ENCODE data around the gene SBF2. TPM values are rescaled to one million over a fixed set of nuclear protein-coding genes. Genes with fewer than 3 reads are reported as not detected.

Gene SBF2
- total RNA-seq, 1 experiment from 2014 or later: 31.3 TPM

- Histone ChIP-seq H3K27me3 (ENCODE audit: low read length) (no peaks in the 10 kb centered on the region), H3K27ac (ENCODE audit: low read length) (no peak overlapping the region), H3K4me2 (ENCODE audit: low read length) (no peak overlapping the region), H2AFZ (ENCODE audit: low read length) (no peak overlapping the region), H3K9me3 (ENCODE audit: low read length) (no peaks in the 10 kb centered on the region), H4K20me1 (ENCODE audit: low read length) (no peaks in the 10 kb centered on the region), H3K4me3 (ENCODE audit: low read length) (no peak overlapping the region), H3F3A (ENCODE audit: low read length, unreplicated experiment) (no peaks in the 10 kb centered on the region), H3K9me2 (replicated peaks; ENCODE audit: low read length) (no peaks in the 10 kb centered on the region), H3K36me3 (ENCODE audit: low read depth, low read length) (no peaks in the 10 kb centered on the region), H3K79me2 (ENCODE audit: low read length) (no peaks in the 10 kb centered on the region), H3K4me1 (ENCODE audit: insufficient read depth, low read length) (no peaks in the 10 kb centered on the region), H3K9ac (ENCODE audit: low read length) (no peak overlapping the region)
- ChIA-PET POLR2A (ENCODE audit: unreplicated experiment) (no interaction called here), CTCF (no interaction called here)
- no TSS peak for BruUV-seq (replicated peaks)
- DNase-seq (no peak), ATAC-seq (no peak)
- TF ChIP-seq CTCF (conservative IDR thresholded peaks at IDR 0.05; ENCODE audit: low read depth, low read length) (no peak), EZH2 (IDR thresholded peaks at IDR 0.05; ENCODE audit: low read length, unreplicated experiment) (no peak), EZH2phosphoT487 (IDR thresholded peaks at IDR 0.05; ENCODE audit: borderline replicate concordance, low read length) (no peak)
- intact Hi-C loops (cut with micrococcal nuclease): no loop called here
Observed at GRCh38 chr11:10109806-10110205, 184.2 kb downstream of the SBF2 start.

- Histone ChIP-seq H3K79me2 (ENCODE audit: low read length) (no peaks in the 10 kb centered on the region), H3K9ac (ENCODE audit: low read length) (no peak overlapping the region), H3K4me2 (ENCODE audit: low read length) (no peak overlapping the region), H2AFZ (ENCODE audit: low read length) (no peak overlapping the region), H3K36me3 (ENCODE audit: low read depth, low read length) (no peaks in the 10 kb centered on the region), H3F3A (ENCODE audit: low read length, unreplicated experiment) (no peaks in the 10 kb centered on the region), H3K9me2 (replicated peaks; ENCODE audit: low read length) (no peaks in the 10 kb centered on the region), H3K4me3 (ENCODE audit: low read length) (no peak overlapping the region), H3K9me3 (ENCODE audit: low read length) (no peaks in the 10 kb centered on the region), H3K27ac (ENCODE audit: low read length) (no peak overlapping the region), H4K20me1 (ENCODE audit: low read length) (no peaks in the 10 kb centered on the region), H3K27me3 (ENCODE audit: low read length) (no peaks in the 10 kb centered on the region), H3K4me1 (ENCODE audit: insufficient read depth, low read length) (no peaks in the 10 kb centered on the region)
- no peak for ATAC-seq
- DNase-seq: no peak
- ChIA-PET CTCF (no interaction called here), POLR2A (ENCODE audit: unreplicated experiment) (interaction anchor here (0.6 kb wide), 1 partner anchor 227 kb away, joined by 3 read pairs; no protein-coding TSS in a partner anchor)
- TF ChIP-seq CTCF (conservative IDR thresholded peaks at IDR 0.05; ENCODE audit: low read depth, low read length): no peak
- no peak for TF ChIP-seq EZH2 (IDR thresholded peaks at IDR 0.05; ENCODE audit: low read length, unreplicated experiment)
- no peak for TF ChIP-seq EZH2phosphoT487 (IDR thresholded peaks at IDR 0.05; ENCODE audit: borderline replicate concordance, low read length)
- BruUV-seq (replicated peaks): no TSS peak
- intact Hi-C loops (cut with micrococcal nuclease): no loop called here
Observed at GRCh38 chr11:10108915-10109680, 184.9 kb downstream of the SBF2 start.

GRCh38 chr11:10107497-10107896, 186.5 kb downstream of the SBF2 start:
- no peak overlapping the region for H2AFZ ChIP-seq (ENCODE audit: low read length)
- CTCF ChIA-PET: no interaction called here

More at GRCh38 chr11:10107497-10107896, 186.5 kb downstream of the SBF2 start:
- H3K36me3 ChIP-seq (ENCODE audit: low read depth, low read length): no peaks in the 10 kb centered on the region
- H3K4me1 ChIP-seq (ENCODE audit: insufficient read depth, low read length): no peaks in the 10 kb centered on the region
- intact Hi-C loops (cut with micrococcal nuclease): no loop called here
- TF ChIP-seq CTCF (conservative IDR thresholded peaks at IDR 0.05; ENCODE audit: low read depth, low read length) (no peak), EZH2phosphoT487 (IDR thresholded peaks at IDR 0.05; ENCODE audit: borderline replicate concordance, low read length) (no peak), EZH2 (IDR thresholded peaks at IDR 0.05; ENCODE audit: low read length, unreplicated experiment) (no peak)
- ATAC-seq (no peak), DNase-seq (no peak)
- no peak overlapping the region for H3K4me3 ChIP-seq (ENCODE audit: low read length)
- H3K79me2 ChIP-seq (ENCODE audit: low read length): no peaks in the 10 kb centered on the region
- no peaks in the 10 kb centered on the region for H3F3A ChIP-seq (ENCODE audit: low read length, unreplicated experiment)
- no TSS peak for BruUV-seq (replicated peaks)
- no peak overlapping the region for H3K4me2 ChIP-seq (ENCODE audit: low read length)
- H3K27me3 ChIP-seq (ENCODE audit: low read length): no peaks in the 10 kb centered on the region
- H3K9ac ChIP-seq (ENCODE audit: low read length): no peak overlapping the region
- POLR2A ChIA-PET (ENCODE audit: unreplicated experiment): no interaction called here
- no peaks in the 10 kb centered on the region for H3K9me3 ChIP-seq (ENCODE audit: low read length)
- H4K20me1 ChIP-seq (ENCODE audit: low read length): no peaks in the 10 kb centered on the region
- H3K9me2 ChIP-seq (replicated peaks; ENCODE audit: low read length): no peaks in the 10 kb centered on the region
- no peak overlapping the region for H3K27ac ChIP-seq (ENCODE audit: low read length)
